NOMO-1 treated with DMSO at 0.1 percent for 48 hours (cell line): ENCODE measurements around the gene SUPT6H.
"Not testable (repeated sequence)": the region's sequence is repeated elsewhere in the genome, so short reads cannot be mapped to it uniquely, and the experiment has no call there.

Experiments used
- DNase-seq: peaks from one replicate; lab custom pipeline; 2025; ENCODE audit not compliant: unreplicated experiment; lab: John Stamatoyannopoulos, UW

The SUPT6H gene

GRCh38 chr17:28735242-28735722 lies 73.3 kb downstream of the SUPT6H start:
- no peak for DNase-seq

GRCh38 chr17:28735913-28736769 lies 74.1 kb downstream of the SUPT6H start:
- not testable (repeated sequence) for DNase-seq

GRCh38 chr17:28737316-28737715 lies 75.3 kb downstream of the SUPT6H start:
- no peak for DNase-seq

- no peak for DNase-seq
Measured at GRCh38 chr17:28737770-28738679, 76.0 kb downstream of the SUPT6H start.

GRCh38 chr17:28738680-28739384 lies 76.8 kb downstream of the SUPT6H start:
- no peak for DNase-seq

- no peak for DNase-seq
Measured at GRCh38 chr17:28740406-28741357, 78.7 kb downstream of the SUPT6H start.

- peak; percentile 78 for DNase-seq
Measured at GRCh38 chr17:28741358-28742349, 79.6 kb downstream of the SUPT6H start.

GRCh38 chr17:28743243-28744103 lies 81.5 kb downstream of the SUPT6H start, which contains the start of gene TRAF4:
TRAF4 (plus strand) TSS chr17:28744011; CDS start chr17:28744113, 102 bp downstream.
- DNase-seq: peak; percentile 50

GRCh38 chr17:28744104-28744971 lies 82.3 kb downstream of the SUPT6H start:
- no peak for DNase-seq

GRCh38 chr17:28744972-28745785 lies 83.2 kb downstream of the SUPT6H start:
- DNase-seq: no peak

- DNase-seq: no peak
Measured at GRCh38 chr17:28745786-28746411, 83.9 kb downstream of the SUPT6H start.

GRCh38 chr17:28746611-28747050 lies 84.6 kb downstream of the SUPT6H start:
- DNase-seq: no peak

- no peak for DNase-seq
Measured at GRCh38 chr17:28747051-28747691, 85.2 kb downstream of the SUPT6H start.

GRCh38 chr17:28747801-28748750 lies 86.1 kb downstream of the SUPT6H start:
- DNase-seq: no peak
